ENCODE data around the gene PLCB3.

DNA sequence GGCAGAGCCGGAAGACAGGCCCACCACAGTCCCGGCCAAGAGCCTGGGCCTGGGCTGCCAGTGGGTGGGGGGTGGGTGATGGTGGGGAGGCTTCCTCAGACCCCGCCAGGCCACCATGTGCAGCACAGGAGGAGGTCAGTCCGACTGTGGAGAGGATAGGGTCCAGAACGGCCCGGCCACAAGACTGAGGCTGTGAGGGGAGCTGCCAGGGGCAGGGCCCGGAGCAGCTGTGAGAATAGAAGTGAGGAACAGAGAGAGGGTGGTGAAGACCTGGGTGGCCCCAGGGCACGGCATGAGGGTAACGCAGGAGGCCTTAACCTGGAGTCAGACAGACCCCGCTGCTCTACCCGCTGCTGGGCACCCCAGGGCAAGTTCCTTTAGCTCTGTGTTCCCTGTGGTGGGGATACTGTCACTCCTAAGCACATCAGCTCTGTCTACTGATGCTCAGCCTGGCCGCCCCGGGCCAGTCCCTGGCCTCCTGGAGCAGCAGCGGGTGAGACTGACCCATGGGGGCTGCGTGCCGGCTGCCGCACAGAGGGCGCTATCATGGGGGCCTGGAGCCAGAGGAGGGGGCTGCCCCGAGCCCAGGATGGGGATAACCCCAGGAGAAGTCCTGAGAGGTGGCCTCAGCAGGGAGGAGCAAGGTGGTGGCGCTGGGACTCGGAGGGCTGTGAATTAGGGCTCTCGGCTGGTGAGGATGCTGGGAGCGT lies 43.1 kb upstream of the PLCB3 start:
- TF ChIP-seq, protein P1, sequence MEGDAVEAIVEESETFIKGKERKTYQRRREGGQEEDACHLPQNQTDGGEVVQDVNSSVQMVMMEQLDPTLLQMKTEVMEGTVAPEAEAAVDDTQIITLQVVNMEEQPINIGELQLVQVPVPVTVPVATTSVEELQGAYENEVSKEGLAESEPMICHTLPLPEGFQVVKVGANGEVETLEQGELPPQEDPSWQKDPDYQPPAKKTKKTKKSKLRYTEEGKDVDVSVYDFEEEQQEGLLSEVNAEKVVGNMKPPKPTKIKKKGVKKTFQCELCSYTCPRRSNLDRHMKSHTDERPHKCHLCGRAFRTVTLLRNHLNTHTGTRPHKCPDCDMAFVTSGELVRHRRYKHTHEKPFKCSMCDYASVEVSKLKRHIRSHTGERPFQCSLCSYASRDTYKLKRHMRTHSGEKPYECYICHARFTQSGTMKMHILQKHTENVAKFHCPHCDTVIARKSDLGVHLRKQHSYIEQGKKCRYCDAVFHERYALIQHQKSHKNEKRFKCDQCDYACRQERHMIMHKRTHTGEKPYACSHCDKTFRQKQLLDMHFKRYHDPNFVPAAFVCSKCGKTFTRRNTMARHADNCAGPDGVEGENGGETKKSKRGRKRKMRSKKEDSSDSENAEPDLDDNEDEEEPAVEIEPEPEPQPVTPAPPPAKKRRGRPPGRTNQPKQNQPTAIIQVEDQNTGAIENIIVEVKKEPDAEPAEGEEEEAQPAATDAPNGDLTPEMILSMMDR (IDR thresholded peaks at IDR 0.05): no peak
- no peak for TF ChIP-seq POLR2AphosphoS5 (IDR thresholded peaks at IDR 0.05)
- TF ChIP-seq POLR2A (IDR thresholded peaks at IDR 0.05): no peak
- TF ChIP-seq EP300 (IDR thresholded peaks at IDR 0.05): no peak

Measured in upper lobe of left lung (tissue), 4 donors.